ENCODE data around the gene HAUS7. TPM values are rescaled to one million over a fixed set of nuclear protein-coding genes. Genes with fewer than 3 reads are reported as not detected.

The HAUS7 gene
- total RNA-seq, 4 donors from 2014 or later: 7.0 to 34.8 (median 12.4) TPM

GRCh38 chrX:153502796-153503195 lies 32.4 kb upstream of the HAUS7 start:
- no peak for DNase-seq
- Histone ChIP-seq H3K27ac (no peak overlapping the region), H3K4me3 (no peak overlapping the region), H3K9me3 (no peaks in the 10 kb centered on the region), H3K27me3 (no peaks in the 10 kb centered on the region), H3K36me3 (no peaks in the 10 kb centered on the region), H3K4me1 (no peaks in the 10 kb centered on the region)
- WGBS, 2 donors (ENCODE audit: low coverage in 1 of 2): 90% methylated on average over 5 of the region's 14 CpGs; no CpG with 5 or more reads in 1 of the 2 donors
- in situ Hi-C loops (cut with MboI; ENCODE audit: low pct_ligation_motif_present in 1 of 4, low pct_unique_long_range_greater_than_20kb in 1 of 4, low sequenced_read_pairs in 3 of 4): loop anchor here in 1 of 4 donors (25.0 kb wide), 1 partner anchor 540 kb away; no protein-coding TSS in a partner anchor
- TF ChIP-seq POLR2AphosphoS5 (IDR thresholded peaks at IDR 0.05) (no peak), CTCF (IDR thresholded peaks at IDR 0.05) (no peak), EP300 (IDR thresholded peaks at IDR 0.05; ENCODE audit: low read depth) (no peak), POLR2A (IDR thresholded peaks at IDR 0.05) (no peak)
- intact Hi-C loops (cut with DNase I; ENCODE audit: low total_unique reads): loop anchor here (10.0 kb wide), 1 partner anchor 468 kb away; no protein-coding TSS in a partner anchor

DNA sequence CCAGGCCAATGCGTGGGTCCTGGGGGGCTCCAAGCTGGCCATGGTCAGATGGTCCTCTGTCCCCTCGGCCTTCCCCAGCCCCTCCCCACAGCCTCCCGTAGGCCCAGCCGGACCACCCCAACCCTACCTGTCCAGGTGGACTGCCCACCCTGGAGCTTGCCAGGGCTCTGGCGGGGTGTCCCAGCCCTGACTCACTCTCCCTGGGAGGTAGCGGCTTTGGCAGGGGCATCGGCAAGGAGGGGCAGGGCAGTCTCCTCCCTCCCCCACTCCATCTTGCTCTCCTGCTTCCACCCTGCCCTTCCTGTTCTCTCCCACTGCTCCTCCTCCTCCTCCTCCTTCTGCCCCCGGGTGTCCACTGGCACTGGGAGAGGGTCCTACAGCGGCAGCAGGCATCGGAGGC lies 31.8 kb upstream of the HAUS7 start:
- no peak overlapping the region for H3K4me3 ChIP-seq
- no peaks in the 10 kb centered on the region for H3K4me1 ChIP-seq
- no peaks in the 10 kb centered on the region for H3K36me3 ChIP-seq
- WGBS, 2 donors (ENCODE audit: low coverage in 1 of 2): 88% methylated on average over 10 of the region's 10 CpGs; no CpG with 5 or more reads in 1 of the 2 donors
- no peaks in the 10 kb centered on the region for H3K9me3 ChIP-seq
- no peak overlapping the region for H3K27ac ChIP-seq
- DNase-seq: no peak
- no peaks in the 10 kb centered on the region for H3K27me3 ChIP-seq
- no peak for TF ChIP-seq CTCF (IDR thresholded peaks at IDR 0.05)
- TF ChIP-seq POLR2A (IDR thresholded peaks at IDR 0.05): no peak
- TF ChIP-seq EP300 (IDR thresholded peaks at IDR 0.05; ENCODE audit: low read depth): no peak
- TF ChIP-seq POLR2AphosphoS5 (IDR thresholded peaks at IDR 0.05): no peak
- in situ Hi-C loops (cut with MboI; ENCODE audit: low pct_ligation_motif_present in 1 of 4, low pct_unique_long_range_greater_than_20kb in 1 of 4, low sequenced_read_pairs in 3 of 4): loop anchor here in 1 of 4 donors (25.0 kb wide), 1 partner anchor 540 kb away; no protein-coding TSS in a partner anchor
- intact Hi-C loops (cut with DNase I; ENCODE audit: low total_unique reads): loop anchor here (10.0 kb wide), 1 partner anchor 467 kb away; no protein-coding TSS in a partner anchor

DNA sequence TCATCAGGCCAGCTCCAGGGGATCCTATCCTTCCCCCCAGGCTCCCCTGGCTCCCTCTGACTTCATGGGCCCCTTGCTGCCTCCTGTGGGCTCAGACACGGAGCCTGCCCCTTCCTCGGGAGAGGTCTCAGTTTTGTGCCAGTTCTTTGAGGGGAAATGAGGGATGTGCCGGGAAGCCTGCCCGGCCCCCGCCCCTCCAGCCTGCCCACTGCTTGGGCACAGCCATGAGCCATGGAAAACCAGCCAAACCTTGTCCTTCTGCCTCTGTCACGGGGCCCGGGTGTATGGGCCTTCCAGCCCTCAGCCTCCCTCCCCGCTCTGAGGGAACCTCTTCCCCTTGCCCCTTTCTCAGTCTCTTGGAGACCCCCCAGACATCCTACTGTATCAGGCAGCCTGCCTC lies 31.2 kb upstream of the HAUS7 start:
- intact Hi-C loops (cut with DNase I; ENCODE audit: low total_unique reads) (loop anchor here (10.0 kb wide), 1 partner anchor 467 kb away; no protein-coding TSS in a partner anchor), in situ Hi-C loops (cut with MboI; ENCODE audit: low pct_ligation_motif_present in 1 of 4, low pct_unique_long_range_greater_than_20kb in 1 of 4, low sequenced_read_pairs in 3 of 4) (loop anchor here in 1 of 4 donors (25.0 kb wide), 1 partner anchor 539 kb away; no protein-coding TSS in a partner anchor)
- H3K36me3 ChIP-seq: no peaks in the 10 kb centered on the region
- no peak for DNase-seq
- H3K9me3 ChIP-seq: no peaks in the 10 kb centered on the region
- no peaks in the 10 kb centered on the region for H3K4me1 ChIP-seq
- WGBS, 2 donors (ENCODE audit: low coverage in 1 of 2): 91% methylated on average over 7 of the region's 8 CpGs; no CpG with 5 or more reads in 1 of the 2 donors
- no peak for TF ChIP-seq POLR2A (IDR thresholded peaks at IDR 0.05)
- no peak for TF ChIP-seq POLR2AphosphoS5 (IDR thresholded peaks at IDR 0.05)
- no peak for TF ChIP-seq CTCF (IDR thresholded peaks at IDR 0.05)
- no peak for TF ChIP-seq EP300 (IDR thresholded peaks at IDR 0.05; ENCODE audit: low read depth)
- no peak overlapping the region for H3K4me3 ChIP-seq
- no peaks in the 10 kb centered on the region for H3K27me3 ChIP-seq
- no peak overlapping the region for H3K27ac ChIP-seq

- 89% methylated on average over 9 of the region's 9 CpGs; no CpG with 5 or more reads in 1 of the 2 donors for WGBS, 2 donors (ENCODE audit: low coverage in 1 of 2)
- H3K4me3 ChIP-seq: no peak overlapping the region
- no peak for DNase-seq
- no peaks in the 10 kb centered on the region for H3K9me3 ChIP-seq
- H3K4me1 ChIP-seq: no peaks in the 10 kb centered on the region
- in situ Hi-C loops (cut with MboI; ENCODE audit: low pct_ligation_motif_present in 1 of 4, low pct_unique_long_range_greater_than_20kb in 1 of 4, low sequenced_read_pairs in 3 of 4) (loop anchor here in 1 of 4 donors (25.0 kb wide), 1 partner anchor 538 kb away; no protein-coding TSS in a partner anchor), intact Hi-C loops (cut with DNase I; ENCODE audit: low total_unique reads) (loop anchor here (10.0 kb wide), 1 partner anchor 466 kb away; no protein-coding TSS in a partner anchor)
- no peak overlapping the region for H3K27ac ChIP-seq
- TF ChIP-seq POLR2A (IDR thresholded peaks at IDR 0.05) (no peak), CTCF (IDR thresholded peaks at IDR 0.05) (no peak), EP300 (IDR thresholded peaks at IDR 0.05; ENCODE audit: low read depth) (no peak), POLR2AphosphoS5 (IDR thresholded peaks at IDR 0.05) (no peak)
- H3K36me3 ChIP-seq: no peaks in the 10 kb centered on the region
- no peaks in the 10 kb centered on the region for H3K27me3 ChIP-seq
Measured at GRCh38 chrX:153500676-153501280, 30.4 kb upstream of the HAUS7 start.

Measured in transverse colon (tissue), 4 donors.